EL (cell line): ENCODE measurements around the gene NR1D1.

Experiments
- DNase-seq: peaks from one replicate; pipeline ENCODE4 v3.0.0-alpha.2; 2016

The NR1D1 gene

DNA sequence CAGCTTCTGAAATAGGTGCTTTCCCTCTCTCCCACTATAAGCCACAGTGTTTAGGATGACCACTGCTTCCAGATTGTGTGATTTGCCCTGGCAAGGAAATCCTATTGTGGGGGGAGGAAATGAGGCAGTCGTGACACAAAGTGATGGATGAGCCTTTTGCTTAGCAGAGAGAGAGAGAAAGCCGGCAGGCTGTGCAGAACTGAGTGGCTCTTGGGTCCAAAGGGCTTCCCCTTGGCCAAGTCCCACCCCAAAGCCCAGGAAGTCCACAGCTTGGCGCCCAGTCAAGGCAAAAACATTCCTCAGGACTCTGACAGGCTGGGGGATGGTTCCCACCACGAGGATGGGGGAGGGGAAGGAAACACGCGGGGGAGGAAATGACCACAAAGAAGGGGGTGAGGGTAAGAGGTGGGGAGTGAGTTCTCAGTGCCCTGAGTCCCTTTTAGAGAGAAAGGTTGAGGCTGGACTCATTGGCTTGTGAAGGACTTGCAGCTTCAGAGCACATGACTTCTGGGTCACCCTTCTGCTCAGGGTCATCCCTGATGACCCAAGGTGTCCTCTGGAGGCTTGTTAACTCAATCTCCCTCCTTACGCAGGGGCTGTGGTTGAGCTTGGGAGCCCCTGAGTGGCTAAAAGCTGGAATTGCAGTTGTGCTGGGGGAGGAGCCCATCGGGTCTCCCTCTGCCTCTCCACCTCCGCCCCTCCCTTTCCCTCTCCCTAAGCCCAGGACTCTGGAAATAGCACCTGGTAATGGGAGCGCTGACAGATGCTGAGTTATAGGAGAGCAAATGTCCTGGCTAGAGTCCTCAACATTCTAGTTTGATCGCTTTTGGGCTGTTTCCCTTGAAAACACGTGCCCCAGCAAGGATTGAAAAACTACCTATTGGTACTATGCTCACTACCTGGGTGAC, 11.1 kb upstream of the NR1D1 start:
- DNase-seq, result peak; percentile 96

GRCh38 chr17:40110026-40110845, 9.8 kb upstream of the NR1D1 start:
- DNase-seq, result no peak

- DNase-seq, result no peak
These were observed 8.8 kb upstream of the NR1D1 start for GRCh38 chr17:40108970-40109824.

DNA sequence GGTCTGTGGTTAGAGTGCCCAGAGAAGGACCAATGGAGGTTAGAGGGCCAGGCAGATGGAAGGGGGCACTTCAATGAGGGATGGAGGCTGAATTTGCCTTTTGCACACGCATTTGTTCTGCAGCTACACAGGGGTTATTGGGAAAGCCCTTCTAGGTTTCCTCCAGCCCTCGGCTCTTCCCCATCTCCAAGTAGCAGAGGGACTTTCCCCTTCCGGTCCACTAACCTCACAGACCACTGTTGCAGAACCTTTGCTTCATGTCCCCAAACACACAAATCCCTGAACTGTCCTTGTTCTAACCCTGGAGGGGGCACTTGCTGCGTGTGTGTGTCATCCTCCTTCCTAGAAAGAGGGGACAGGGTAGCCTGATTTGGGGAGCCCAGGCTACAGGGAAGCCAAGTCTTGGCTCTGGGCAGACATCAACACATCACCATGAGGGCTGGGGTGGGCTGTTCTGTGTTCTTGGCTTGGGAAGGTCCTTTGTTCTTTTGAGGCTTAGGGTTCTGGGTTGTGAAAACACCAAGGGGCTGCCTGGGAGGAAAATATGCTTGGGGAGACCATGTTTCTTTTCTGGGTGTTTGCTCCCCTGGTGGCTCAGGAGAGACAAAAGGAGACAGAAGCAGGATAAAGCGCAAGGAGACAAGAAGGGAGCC, 7.3 kb upstream of the NR1D1 start:
- DNase-seq, result no peak

- no peak for DNase-seq
These were observed 6.6 kb upstream of the NR1D1 start for GRCh38 chr17:40106760-40107521.

DNA sequence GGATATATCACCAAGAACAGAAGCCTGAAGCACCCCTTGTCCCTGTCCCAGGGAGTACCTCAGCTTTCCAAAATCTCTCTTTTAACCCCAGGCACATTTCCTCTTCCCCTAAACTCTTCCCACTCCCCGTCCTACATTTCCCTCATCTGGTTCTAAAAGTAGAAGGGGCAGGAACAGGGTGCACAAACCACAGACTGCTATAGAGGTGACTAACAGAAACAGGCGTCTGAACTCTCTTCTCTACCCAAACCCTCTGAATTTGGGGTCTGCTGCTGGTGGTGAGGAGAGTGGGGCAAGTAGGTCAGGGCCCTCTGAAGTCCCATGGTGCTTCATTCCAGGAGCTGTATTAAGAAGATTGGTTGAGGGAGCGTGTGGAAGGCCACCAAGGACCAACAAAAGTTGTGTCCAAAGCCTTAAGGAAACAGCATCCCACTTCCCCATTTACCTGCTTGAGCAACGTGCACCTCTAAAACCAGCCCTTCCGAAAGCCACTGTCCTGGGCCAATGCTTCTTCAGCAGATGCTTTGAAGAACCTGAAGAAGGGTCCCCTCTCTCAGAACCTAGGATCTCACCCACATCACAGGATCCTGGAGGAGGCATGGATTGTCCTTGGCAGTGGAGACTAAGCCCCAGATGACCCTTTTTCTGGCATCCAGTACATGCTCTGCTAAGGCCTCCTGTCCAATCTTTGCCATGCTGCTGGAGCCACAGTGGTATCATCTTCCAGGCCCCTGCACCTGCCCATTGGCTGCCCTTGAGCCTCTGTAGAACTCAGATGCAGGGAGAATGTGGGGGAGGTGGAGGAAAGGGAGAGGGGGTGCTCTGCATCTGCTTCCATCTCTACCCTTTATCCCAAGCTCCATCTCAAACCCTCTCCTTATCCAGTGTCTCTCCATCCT, 5.7 kb upstream of the NR1D1 start:
- DNase-seq, result no peak

DNA sequence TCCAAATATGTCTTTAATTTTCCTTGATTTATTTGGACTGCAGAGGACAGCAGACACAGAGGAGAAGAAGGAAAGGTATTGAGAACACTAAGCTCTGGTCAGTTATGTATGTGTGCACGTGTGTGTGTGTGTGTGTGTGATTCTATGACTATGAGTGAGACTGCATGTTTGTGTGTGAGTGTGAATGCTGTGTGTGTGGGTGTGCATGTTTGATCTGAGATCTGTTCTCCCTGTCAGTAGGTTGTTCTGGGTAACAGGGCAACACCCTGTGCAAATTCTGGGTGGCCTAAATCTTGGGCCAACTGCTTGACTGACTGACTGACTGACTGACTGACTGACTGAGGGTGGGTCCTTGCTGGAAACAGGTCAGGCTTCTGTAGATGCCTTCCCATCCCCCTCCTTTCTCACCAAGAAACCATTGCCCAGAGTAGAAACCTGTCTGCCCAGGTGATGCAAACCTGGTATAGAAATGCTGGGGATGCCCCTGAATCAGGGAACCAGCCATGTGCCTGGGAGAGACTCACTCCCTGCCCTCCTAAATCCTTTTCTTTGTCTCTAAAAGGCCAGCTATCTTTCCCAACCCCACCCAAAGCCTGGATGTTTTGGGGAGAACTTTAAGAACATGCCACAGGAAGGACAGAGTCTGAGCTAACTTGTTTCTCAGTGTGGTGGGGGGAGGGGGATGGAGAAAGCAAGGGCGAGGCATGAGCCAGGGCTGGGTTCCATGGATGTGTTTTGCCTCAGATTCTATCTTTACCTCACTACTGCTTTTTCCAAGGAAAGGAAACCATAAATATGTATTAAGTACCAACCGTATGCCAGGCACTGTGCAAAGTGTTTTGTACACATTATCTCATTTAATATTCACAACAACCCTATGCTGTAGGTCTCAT, 4.5 kb upstream of the NR1D1 start:
- no peak for DNase-seq

GRCh38 chr17:40103688-40104087, 3.3 kb upstream of the NR1D1 start:
- no peak for DNase-seq

DNA sequence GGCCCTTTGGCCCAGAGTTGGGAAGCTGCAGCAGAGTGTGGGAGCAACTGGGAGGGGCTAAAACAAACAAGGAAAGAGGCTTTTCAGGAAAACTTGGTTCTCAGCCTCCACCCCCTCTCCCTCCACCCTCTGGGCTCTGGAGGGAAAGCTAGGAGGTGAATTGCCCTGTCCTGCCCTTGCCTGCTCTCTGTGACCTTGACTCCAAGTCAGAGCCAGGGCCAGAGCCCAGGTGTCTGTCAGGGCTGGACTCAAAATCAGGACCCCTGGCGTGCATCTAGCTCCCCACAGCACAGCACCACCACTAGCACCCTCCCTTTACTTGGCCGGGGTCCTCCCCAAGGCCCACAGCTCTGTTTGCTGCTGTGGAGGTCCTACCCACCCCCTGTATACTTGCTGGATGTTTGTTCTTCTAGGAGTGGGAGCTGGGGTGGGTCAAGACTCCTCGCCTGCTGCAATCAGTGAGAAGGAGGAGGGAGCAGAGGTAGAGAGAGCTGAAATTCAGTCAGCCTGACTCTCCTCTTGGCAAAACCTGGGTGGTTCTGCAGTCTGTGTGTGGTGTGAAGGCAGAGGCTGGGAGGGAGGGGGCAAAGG, 2.8 kb upstream of the NR1D1 start:
- no peak for DNase-seq

- DNase-seq, result no peak
These were observed 1.2 kb upstream of the NR1D1 start for GRCh38 chr17:40101367-40102210.

DNA sequence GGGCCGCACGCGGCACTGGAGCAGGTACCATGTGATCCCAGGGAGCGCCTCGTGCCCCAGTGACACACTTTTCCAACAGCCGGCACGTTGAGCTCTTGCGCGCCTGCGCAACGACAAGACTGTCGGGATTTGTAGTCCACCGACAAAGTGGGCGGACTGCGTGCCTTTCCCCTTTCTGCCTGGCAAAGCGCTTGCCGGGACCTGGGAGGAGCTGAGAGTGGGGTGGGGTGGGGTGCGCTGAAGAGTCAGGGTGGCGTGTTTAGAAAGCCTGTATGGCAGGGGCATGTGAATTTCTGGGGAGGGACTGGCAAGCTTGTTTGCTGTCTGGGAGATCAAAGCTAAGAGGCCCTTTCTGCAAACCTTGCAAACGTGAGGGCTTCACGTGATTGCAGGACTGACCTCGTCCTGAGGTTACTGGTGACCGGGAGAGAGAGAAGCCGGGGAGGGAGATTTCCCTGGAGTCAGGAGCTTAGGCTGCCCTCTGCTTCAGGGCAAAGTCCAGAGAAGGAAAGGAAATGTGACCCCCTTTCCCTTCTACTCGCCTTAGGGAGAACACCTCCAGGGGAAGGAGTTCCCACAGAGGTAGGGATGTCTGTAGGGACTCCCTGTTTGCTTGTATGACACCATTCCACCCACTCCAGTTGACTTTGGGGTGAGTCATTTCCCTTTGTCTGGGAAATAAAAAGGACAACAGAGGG, 429 bp upstream of the NR1D1 start:
- DNase-seq, result peak; percentile 99

DNA sequence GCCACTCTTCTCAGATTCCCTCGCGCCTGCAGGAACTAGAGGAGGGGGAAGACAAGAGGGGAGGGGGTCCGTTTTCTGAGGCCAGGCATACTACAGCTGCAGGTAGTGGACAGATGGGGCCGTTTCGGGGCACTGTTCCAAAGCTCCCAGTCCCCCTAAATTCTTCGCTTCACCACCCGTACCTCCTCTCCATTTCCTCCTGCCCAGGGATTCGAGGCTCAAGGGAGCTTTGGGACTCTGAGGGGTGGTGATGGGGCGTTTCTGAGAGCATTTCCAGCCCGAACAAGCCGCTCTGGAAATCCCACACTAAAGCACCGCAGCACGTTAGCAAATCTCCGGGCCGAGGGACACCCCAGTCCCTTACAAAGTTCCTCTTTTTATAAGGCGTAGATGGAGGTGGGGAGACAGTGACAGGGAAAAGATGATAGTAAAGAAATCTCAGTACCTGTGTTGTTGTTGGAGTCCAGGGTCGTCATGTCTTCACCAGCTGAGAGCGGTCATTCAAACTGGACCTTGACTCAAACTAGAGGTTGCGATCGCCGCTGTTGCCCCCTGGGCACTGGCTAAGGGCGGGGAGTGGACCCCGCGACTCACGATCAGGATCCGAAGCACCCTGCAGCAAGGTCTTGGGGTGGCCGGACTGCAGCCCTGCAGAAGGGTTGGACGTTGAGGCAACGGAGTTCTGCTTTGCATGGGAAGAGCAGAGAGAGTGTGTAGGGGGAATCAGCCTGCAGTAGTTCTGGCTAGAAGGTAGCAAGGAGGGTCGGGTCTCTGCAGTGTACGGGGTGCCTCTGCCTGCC, 570 bp downstream of the NR1D1 start:
- DNase-seq, result peak; percentile 29

GRCh38 chr17:40098846-40099618, 1.4 kb downstream of the NR1D1 start:
- peak; percentile 100 for DNase-seq

GRCh38 chr17:40097931-40098845, 2.2 kb downstream of the NR1D1 start:
- DNase-seq, result peak; percentile 43

GRCh38 chr17:40097087-40097486, 3.3 kb downstream of the NR1D1 start:
- no peak for DNase-seq
